CD14-positive monocyte (primary cell): ENCODE results near the gene AGFG2. TPM values are rescaled to one million over a fixed set of nuclear protein-coding genes. Genes with fewer than 3 reads are reported as not detected.

Experiments
- DNase-seq, 3 donors: peaks; one replicate each; pipeline ENCODE4 v3.0.0-alpha.2; 2011 to 2022
- H2AFZ ChIP-seq: 2 replicates; pipeline ENCODE4 v1.6.0; 2012; ENCODE audit warnings: mild to moderate bottlenecking, low read depth, low read length, inconsistent platforms; ENCODE audit not compliant: insufficient read depth, poor library complexity, severe bottlenecking
- H3K27ac ChIP-seq, 2 donors: 1 replicate in 1 of 2; 2 replicates in 1 of 2; pipeline ENCODE4 v1.5.1; 2012 to 2013; ENCODE audit warnings: low read length in 2 of 2, control low read depth in 1 of 2, inconsistent platforms in 1 of 2, low read depth in 1 of 2, mild to moderate bottlenecking in 1 of 2
- H3K27me3 ChIP-seq, 2 donors: one replicate each; pipeline versions ENCODE4 v1.6.0 to v1.6.1; 2011 to 2013; ENCODE audit warnings: low read length in 2 of 2; ENCODE audit not compliant: control insufficient read depth in 2 of 2, insufficient read depth in 2 of 2
- H3K36me3 ChIP-seq, 2 donors: replicated peaks in 1 of 2; 1 replicate in 1 of 2; 2 replicates in 1 of 2; pipeline versions ENCODE4 v1.5.1 to v1.6.1; 2012 to 2013; ENCODE audit warnings: low read length in 2 of 2, control low read depth in 1 of 2, inconsistent platforms in 1 of 2, mild to moderate bottlenecking in 1 of 2; ENCODE audit not compliant: insufficient read depth in 2 of 2, control insufficient read depth in 1 of 2
- H3K4me1 ChIP-seq, 2 donors: 1 replicate in 1 of 2; 2 replicates in 1 of 2; pipeline versions ENCODE4 v1.5.1 to v1.6.1; 2012 to 2013; ENCODE audit warnings: low read length in 2 of 2, control low read depth in 1 of 2, inconsistent platforms in 1 of 2, mild to moderate bottlenecking in 1 of 2, moderate library complexity in 1 of 2; ENCODE audit not compliant: insufficient read depth in 2 of 2, control insufficient read depth in 1 of 2
- H3K4me2 ChIP-seq: replicated peaks from 2 replicates; pipeline ENCODE3; 2012; ENCODE audit warnings: low read length, moderate library complexity, mild to moderate bottlenecking; ENCODE audit not compliant: poor library complexity, severe bottlenecking; ENCODE audit errors: extremely low read depth
- H3K4me3 ChIP-seq, 3 experiments: fragments of 200-600 bp in 1 of 3; sonication (generic) in 1 of 3; replicated peaks in 1 of 3; 1 replicate in 2 of 3; 2 replicates in 1 of 3; pipeline ENCODE4 v1.5.1; 2011 to 2013; ENCODE audit warnings: low read length in 3 of 3, mild to moderate bottlenecking in 3 of 3, control low read depth in 2 of 3, low read depth in 2 of 3, inconsistent platforms in 1 of 3, moderate library complexity in 1 of 3
- H3K79me2 ChIP-seq: 2 replicates; pipeline ENCODE4 v1.6.0; 2012; ENCODE audit warnings: mild to moderate bottlenecking, control low read depth, inconsistent platforms, low read length, moderate library complexity; ENCODE audit not compliant: insufficient read depth
- H3K9ac ChIP-seq: 2 replicates; pipeline ENCODE4 v1.6.0; 2017; ENCODE audit warnings: low read length, mild to moderate bottlenecking; ENCODE audit not compliant: insufficient read depth, poor library complexity, severe bottlenecking
- H3K9me3 ChIP-seq, 2 donors: replicated peaks in 1 of 2; 1 replicate in 1 of 2; 2 replicates in 1 of 2; pipeline versions ENCODE4 v1.5.1 to v1.6.1; 2012 to 2013; ENCODE audit warnings: low read length in 2 of 2, control low read depth in 1 of 2; ENCODE audit not compliant: control insufficient read depth in 1 of 2, insufficient read depth in 1 of 2
- H4K20me1 ChIP-seq: 2 replicates; pipeline ENCODE4 v1.6.0; 2012; ENCODE audit warnings: mild to moderate bottlenecking, low read length, control low read depth, moderate library complexity; ENCODE audit not compliant: insufficient read depth
- H3K27ac Mint-ChIP-seq, 7 donors: one replicate each; pipeline ENCODE4 v1.8.0; 2020; ENCODE audit warnings: mild to moderate bottlenecking in 7 of 7, mixed read lengths in 7 of 7, moderate library complexity in 6 of 7, inconsistent platforms in 2 of 7
- H3K27me3 Mint-ChIP-seq, 3 donors: one replicate each; pipeline ENCODE4 v1.8.0; 2021 to 2022; ENCODE audit warnings: low read depth in 3 of 3, mild to moderate bottlenecking in 3 of 3, mixed read lengths in 3 of 3, moderate library complexity in 3 of 3, inconsistent platforms in 1 of 3
- H3K36me3 Mint-ChIP-seq, 2 donors: one replicate each; pipeline ENCODE4 v1.8.0; 2020; ENCODE audit warnings: mixed read lengths in 2 of 2, inconsistent platforms in 1 of 2, mild to moderate bottlenecking in 1 of 2
- H3K4me1 Mint-ChIP-seq: one replicate; pipeline ENCODE4 v1.8.0; 2020; ENCODE audit warnings: mild to moderate bottlenecking, mixed read lengths
- H3K4me3 Mint-ChIP-seq, 2 donors: one replicate each; pipeline ENCODE4 v1.8.0; 2020; ENCODE audit warnings: mild to moderate bottlenecking in 2 of 2, mixed read lengths in 2 of 2, moderate library complexity in 1 of 2
- H3K9me3 Mint-ChIP-seq, 7 donors: one replicate each; pipeline ENCODE4 v1.8.0; 2020 to 2022; ENCODE audit warnings: mixed read lengths in 7 of 7, mild to moderate bottlenecking in 6 of 7, moderate library complexity in 6 of 7, inconsistent platforms in 2 of 7
- CTCF ChIP-seq: fragments of 200-600 bp; IDR thresholded peaks from one replicate; pipeline ENCODE4 v1.8.0; 2022; ENCODE audit warnings: antibody characterized with exemption, mild to moderate bottlenecking
- WGBS: methylation state at CpG from one replicate; pipeline ENCODE4 v1.1.5; 2013; ENCODE audit warnings: missing lambda C conversion rate; ENCODE audit not compliant: insufficient coverage; 5-methylcytosine and 5-hydroxymethylcytosine counted together
- intact Hi-C, 2 donors: fragments of 100-400 bp; cut with micrococcal nuclease; formaldehyde crosslinking; loops; one replicate each; pipeline versions ENCODE4 v1.15.0 to v1.15.1; 2023
- polyA plus RNA-seq, 3 donors: library from polyadenylated mRNA; depleted of rRNA in 1 of 3; unstranded in 2 of 3; stranded (reverse) in 1 of 3; fragments of 300-500 nt in 2 of 3; fragments of >200 nt in 1 of 3; fragmentation: Illumina TruSeq in 2 of 3; gene quantifications; 1 replicate in 2 of 3; 2 replicates in 1 of 3; pipeline ENCODE4 v1.2.3, GENCODE V29; 2012 to 2021

AGFG2 gene
- polyA plus RNA-seq, 3 donors = 1.3 to 1.8 (median 1.8) TPM

- Histone ChIP-seq H3K9me3 (no peaks in the 10 kb centered on the region), H3K27me3 (peaks cover 0 to 13% of the 10 kb centered on the region in 2 donors), H3K4me1 (peaks cover 11 to 22% of the 10 kb centered on the region in 2 donors), H2AFZ (no peak overlapping the region), H3K9ac (no peak overlapping the region), H3K36me3 (no peaks in the 10 kb centered on the region), H3K4me3 (no peak overlapping the region), H3K4me2 (no peak overlapping the region), H4K20me1 (peaks cover 18% of the 10 kb centered on the region), H3K79me2 (no peaks in the 10 kb centered on the region), H3K27ac (no peak overlapping the region)
- DNase-seq = no peak
- peaks cover 10 to 16% of the 10 kb centered on the region in 2 donors for H3K36me3 Mint-ChIP-seq
- peaks cover 0 to 6% (median 0%) of the 10 kb centered on the region in 7 donors for H3K9me3 Mint-ChIP-seq
- no CpG with 5 or more reads among the region's 11 CpGs for WGBS
- peaks cover 21% of the 10 kb centered on the region for H3K4me1 Mint-ChIP-seq
- H3K27ac Mint-ChIP-seq = no peak overlapping the region
- TF ChIP-seq CTCF = no peak
- intact Hi-C loops = no loop called here
- no peak overlapping the region for H3K4me3 Mint-ChIP-seq
- peaks cover 11 to 19% (median 12%) of the 10 kb centered on the region in 3 donors for H3K27me3 Mint-ChIP-seq
These were observed 26.1 kb downstream of the AGFG2 start for GRCh38 chr7:100565133-100565571.

GRCh38 chr7:100566018-100566531 is 27.1 kb downstream of the AGFG2 start:
- peaks cover 21 to 32% of the 10 kb centered on the region in 2 donors for H3K4me1 ChIP-seq
- H3K9me3 ChIP-seq = no peaks in the 10 kb centered on the region
- Mint-ChIP-seq H3K4me1 (peaks cover 28% of the 10 kb centered on the region), H3K9me3 (peaks cover 0 to 14% (median 3%) of the 10 kb centered on the region in 7 donors), H3K27me3 (peaks cover 17 to 29% (median 20%) of the 10 kb centered on the region in 3 donors), H3K4me3 (no peak overlapping the region), H3K36me3 (peaks cover 10 to 16% of the 10 kb centered on the region in 2 donors), H3K27ac (no peak overlapping the region)
- no peaks in the 10 kb centered on the region for H3K36me3 ChIP-seq
- peaks cover 2 to 23% of the 10 kb centered on the region in 2 donors for H3K27me3 ChIP-seq
- no peak overlapping the region for H3K27ac ChIP-seq
- no peaks in the 10 kb centered on the region for H3K79me2 ChIP-seq
- no peak for DNase-seq
- H3K9ac ChIP-seq = no peak overlapping the region
- H3K4me3 ChIP-seq = no peak overlapping the region
- intact Hi-C loops = no loop called here
- no peak for TF ChIP-seq CTCF
- WGBS = 94% methylated on average over 5 of the region's 6 CpGs
- H3K4me2 ChIP-seq = no peak overlapping the region
- H2AFZ ChIP-seq = no peak overlapping the region
- H4K20me1 ChIP-seq = peaks cover 27% of the 10 kb centered on the region
